Measurements from ENCODE around the gene SV2B.

- TF ChIP-seq, protein P1, sequence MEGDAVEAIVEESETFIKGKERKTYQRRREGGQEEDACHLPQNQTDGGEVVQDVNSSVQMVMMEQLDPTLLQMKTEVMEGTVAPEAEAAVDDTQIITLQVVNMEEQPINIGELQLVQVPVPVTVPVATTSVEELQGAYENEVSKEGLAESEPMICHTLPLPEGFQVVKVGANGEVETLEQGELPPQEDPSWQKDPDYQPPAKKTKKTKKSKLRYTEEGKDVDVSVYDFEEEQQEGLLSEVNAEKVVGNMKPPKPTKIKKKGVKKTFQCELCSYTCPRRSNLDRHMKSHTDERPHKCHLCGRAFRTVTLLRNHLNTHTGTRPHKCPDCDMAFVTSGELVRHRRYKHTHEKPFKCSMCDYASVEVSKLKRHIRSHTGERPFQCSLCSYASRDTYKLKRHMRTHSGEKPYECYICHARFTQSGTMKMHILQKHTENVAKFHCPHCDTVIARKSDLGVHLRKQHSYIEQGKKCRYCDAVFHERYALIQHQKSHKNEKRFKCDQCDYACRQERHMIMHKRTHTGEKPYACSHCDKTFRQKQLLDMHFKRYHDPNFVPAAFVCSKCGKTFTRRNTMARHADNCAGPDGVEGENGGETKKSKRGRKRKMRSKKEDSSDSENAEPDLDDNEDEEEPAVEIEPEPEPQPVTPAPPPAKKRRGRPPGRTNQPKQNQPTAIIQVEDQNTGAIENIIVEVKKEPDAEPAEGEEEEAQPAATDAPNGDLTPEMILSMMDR (IDR thresholded peaks at IDR 0.05) = no peak
- no peak for TF ChIP-seq EZH2 (IDR thresholded peaks at IDR 0.05; ENCODE audit: borderline replicate concordance, insufficient read depth, low read depth, low read length, poor library complexity, severe bottlenecking)
Measured at GRCh38 chr15:91109885-91110284, 9.8 kb downstream of the SV2B start.

Data from B cell (primary cell).